OCI-LY1 (cell line): ENCODE data around the gene ISCU.

Experiments
- EZH2 ChIP-seq: fragments of 200-600 bp; sonication (generic), shearing (Covaris generic); IDR thresholded peaks from 2 replicates; pipeline ENCODE4 v1.8.0; 2017; ENCODE audit warnings: borderline replicate concordance, mixed run types, mild to moderate bottlenecking, antibody characterized with exemption, low read length, moderate library complexity, mixed read lengths
- TF ChIP-seq, protein P1 (sequence below): fragments of 200-600 bp; sonication (generic), shearing (Covaris generic); IDR thresholded peaks from 2 replicates; pipeline ENCODE4 v1.5.1; 2017; ENCODE audit warnings: mild to moderate bottlenecking, antibody characterized with exemption, low read length, moderate library complexity, mixed read lengths

DNA sequence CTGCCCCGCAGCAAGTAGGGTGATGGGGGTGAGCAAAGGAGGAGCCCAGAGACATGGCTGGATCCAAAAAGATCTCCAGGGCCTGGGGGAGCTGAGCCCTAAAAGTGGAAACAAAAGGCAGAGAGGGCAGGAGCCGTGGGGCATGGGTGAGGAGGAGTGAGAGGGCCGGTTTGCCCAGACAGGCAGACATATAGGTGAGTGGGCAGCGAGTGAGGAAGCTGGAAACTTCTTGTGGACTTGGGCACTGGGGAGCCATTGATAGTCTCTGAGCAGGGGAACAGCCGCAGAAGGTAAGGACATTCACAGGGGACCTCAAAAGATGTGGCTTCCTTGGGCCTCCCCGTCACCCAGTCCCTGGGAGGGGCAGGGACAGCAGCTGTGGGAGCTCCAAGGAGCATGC is 52.2 kb downstream of the ISCU start:
- TF ChIP-seq, protein P1, sequence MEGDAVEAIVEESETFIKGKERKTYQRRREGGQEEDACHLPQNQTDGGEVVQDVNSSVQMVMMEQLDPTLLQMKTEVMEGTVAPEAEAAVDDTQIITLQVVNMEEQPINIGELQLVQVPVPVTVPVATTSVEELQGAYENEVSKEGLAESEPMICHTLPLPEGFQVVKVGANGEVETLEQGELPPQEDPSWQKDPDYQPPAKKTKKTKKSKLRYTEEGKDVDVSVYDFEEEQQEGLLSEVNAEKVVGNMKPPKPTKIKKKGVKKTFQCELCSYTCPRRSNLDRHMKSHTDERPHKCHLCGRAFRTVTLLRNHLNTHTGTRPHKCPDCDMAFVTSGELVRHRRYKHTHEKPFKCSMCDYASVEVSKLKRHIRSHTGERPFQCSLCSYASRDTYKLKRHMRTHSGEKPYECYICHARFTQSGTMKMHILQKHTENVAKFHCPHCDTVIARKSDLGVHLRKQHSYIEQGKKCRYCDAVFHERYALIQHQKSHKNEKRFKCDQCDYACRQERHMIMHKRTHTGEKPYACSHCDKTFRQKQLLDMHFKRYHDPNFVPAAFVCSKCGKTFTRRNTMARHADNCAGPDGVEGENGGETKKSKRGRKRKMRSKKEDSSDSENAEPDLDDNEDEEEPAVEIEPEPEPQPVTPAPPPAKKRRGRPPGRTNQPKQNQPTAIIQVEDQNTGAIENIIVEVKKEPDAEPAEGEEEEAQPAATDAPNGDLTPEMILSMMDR = no peak
- TF ChIP-seq EZH2 = no peak
